ENCODE measurements around the gene SLCO2B1.

The SLCO2B1 gene

GRCh38 chr11:75189108-75189507 is 38.2 kb downstream of the SLCO2B1 start:
- no peak overlapping the region for H3K27ac ChIP-seq (replicated peaks)
- H3K4me3 ChIP-seq (replicated peaks; ENCODE audit: insufficient read depth, low read length), result no peak overlapping the region
- TF ChIP-seq REST (IDR thresholded peaks at IDR 0.05; ENCODE audit: insufficient replicate concordance, low read depth) (no peak), POLR2AphosphoS5 (IDR thresholded peaks at IDR 0.05; ENCODE audit: low read depth) (no peak), GABPA (IDR thresholded peaks at IDR 0.05; ENCODE audit: low read depth) (no peak), SPI1 (IDR thresholded peaks at IDR 0.05; ENCODE audit: borderline replicate concordance, low read depth) (no peak)
- TF ChIP-seq, protein P1, sequence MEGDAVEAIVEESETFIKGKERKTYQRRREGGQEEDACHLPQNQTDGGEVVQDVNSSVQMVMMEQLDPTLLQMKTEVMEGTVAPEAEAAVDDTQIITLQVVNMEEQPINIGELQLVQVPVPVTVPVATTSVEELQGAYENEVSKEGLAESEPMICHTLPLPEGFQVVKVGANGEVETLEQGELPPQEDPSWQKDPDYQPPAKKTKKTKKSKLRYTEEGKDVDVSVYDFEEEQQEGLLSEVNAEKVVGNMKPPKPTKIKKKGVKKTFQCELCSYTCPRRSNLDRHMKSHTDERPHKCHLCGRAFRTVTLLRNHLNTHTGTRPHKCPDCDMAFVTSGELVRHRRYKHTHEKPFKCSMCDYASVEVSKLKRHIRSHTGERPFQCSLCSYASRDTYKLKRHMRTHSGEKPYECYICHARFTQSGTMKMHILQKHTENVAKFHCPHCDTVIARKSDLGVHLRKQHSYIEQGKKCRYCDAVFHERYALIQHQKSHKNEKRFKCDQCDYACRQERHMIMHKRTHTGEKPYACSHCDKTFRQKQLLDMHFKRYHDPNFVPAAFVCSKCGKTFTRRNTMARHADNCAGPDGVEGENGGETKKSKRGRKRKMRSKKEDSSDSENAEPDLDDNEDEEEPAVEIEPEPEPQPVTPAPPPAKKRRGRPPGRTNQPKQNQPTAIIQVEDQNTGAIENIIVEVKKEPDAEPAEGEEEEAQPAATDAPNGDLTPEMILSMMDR (IDR thresholded peaks at IDR 0.05; ENCODE audit: insufficient read depth, low read length), result no peak
- DNase-seq (ENCODE audit: low read depth in 1 of 2, low spot score in 1 of 2), result no peak
- no peaks in the 10 kb centered on the region for H3K27me3 ChIP-seq (ENCODE audit: insufficient read depth, poor library complexity, severe bottlenecking)

- Histone ChIP-seq H3K4me3 (replicated peaks; ENCODE audit: insufficient read depth, low read length) (no peak overlapping the region), H3K27ac (replicated peaks) (no peak overlapping the region), H3K27me3 (ENCODE audit: insufficient read depth, poor library complexity, severe bottlenecking) (no peaks in the 10 kb centered on the region)
- DNase-seq (ENCODE audit: low read depth in 1 of 2, low spot score in 1 of 2), result no peak
- TF ChIP-seq, protein P1 (IDR thresholded peaks at IDR 0.05; ENCODE audit: insufficient read depth, low read length), result no peak
- TF ChIP-seq SPI1 (IDR thresholded peaks at IDR 0.05; ENCODE audit: borderline replicate concordance, low read depth) (no peak), GABPA (IDR thresholded peaks at IDR 0.05; ENCODE audit: low read depth) (no peak), REST (IDR thresholded peaks at IDR 0.05; ENCODE audit: insufficient replicate concordance, low read depth) (no peak), POLR2AphosphoS5 (IDR thresholded peaks at IDR 0.05; ENCODE audit: low read depth) (no peak)
Measured at GRCh38 chr11:75189911-75190310, 39.0 kb downstream of the SLCO2B1 start.

GRCh38 chr11:75190652-75191329 is 39.9 kb downstream of the SLCO2B1 start:
- H3K4me3 ChIP-seq (replicated peaks; ENCODE audit: insufficient read depth, low read length), result no peak overlapping the region
- TF ChIP-seq POLR2AphosphoS5 (IDR thresholded peaks at IDR 0.05; ENCODE audit: low read depth) (no peak), REST (IDR thresholded peaks at IDR 0.05; ENCODE audit: insufficient replicate concordance, low read depth) (no peak), SPI1 (IDR thresholded peaks at IDR 0.05; ENCODE audit: borderline replicate concordance, low read depth) (no peak), GABPA (IDR thresholded peaks at IDR 0.05; ENCODE audit: low read depth) (no peak)
- TF ChIP-seq, protein P1 (IDR thresholded peaks at IDR 0.05; ENCODE audit: insufficient read depth, low read length), result no peak
- no peak for DNase-seq (ENCODE audit: low read depth in 1 of 2, low spot score in 1 of 2)
- H3K27ac ChIP-seq (replicated peaks), result no peak overlapping the region
- no peaks in the 10 kb centered on the region for H3K27me3 ChIP-seq (ENCODE audit: insufficient read depth, poor library complexity, severe bottlenecking)

Data from HL-60 (cell line).